ENCODE results near the gene ZNF496. TPM values are rescaled to one million over a fixed set of nuclear protein-coding genes. Genes with fewer than 3 reads are reported as not detected.

ZNF496 gene
- total RNA-seq, 2 donors from 2014 or later, result 11.7 to 15.6 TPM

DNA sequence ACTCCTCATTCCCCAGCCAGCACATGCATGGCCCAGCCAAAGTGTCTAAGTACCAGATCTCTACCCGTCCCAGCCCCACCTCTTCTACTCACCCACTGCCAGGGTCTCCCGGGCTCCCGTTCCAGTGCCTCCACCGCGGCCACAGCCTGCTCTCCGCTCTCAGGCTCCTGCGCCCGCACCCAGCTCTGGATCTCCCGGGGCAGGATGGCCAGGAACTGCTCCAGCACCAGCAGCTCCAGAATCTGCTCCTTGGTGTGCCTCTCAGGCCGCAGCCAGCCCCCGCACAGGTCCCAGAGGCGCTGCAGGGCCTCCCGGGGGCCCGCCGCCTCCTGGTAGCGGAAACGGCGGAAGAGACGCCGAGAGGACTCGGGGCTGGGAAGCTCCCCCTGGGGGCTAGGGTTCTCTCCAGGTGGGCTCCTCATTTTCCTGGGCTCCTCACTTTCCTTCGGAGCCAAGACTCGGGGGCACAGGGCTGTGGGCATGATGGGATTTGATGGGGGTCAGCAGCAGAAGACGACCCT, 2.5 kb downstream of the ZNF496 start:
- Histone ChIP-seq H3K4me1 (peaks cover 16% of the 10 kb centered on the region), H3K9me3 (no peaks in the 10 kb centered on the region), H3K9ac (ENCODE audit: low read depth in 2 of 2, low read length in 2 of 2) (no peak overlapping the region), H3K27me3 (no peaks in the 10 kb centered on the region), H3K27ac (no peak overlapping the region), H3K4me3 (no peak overlapping the region), H3K36me3 (no peaks in the 10 kb centered on the region)
- intact Hi-C loops (cut with DNase I), result no loop called here
- TF ChIP-seq, protein P1, sequence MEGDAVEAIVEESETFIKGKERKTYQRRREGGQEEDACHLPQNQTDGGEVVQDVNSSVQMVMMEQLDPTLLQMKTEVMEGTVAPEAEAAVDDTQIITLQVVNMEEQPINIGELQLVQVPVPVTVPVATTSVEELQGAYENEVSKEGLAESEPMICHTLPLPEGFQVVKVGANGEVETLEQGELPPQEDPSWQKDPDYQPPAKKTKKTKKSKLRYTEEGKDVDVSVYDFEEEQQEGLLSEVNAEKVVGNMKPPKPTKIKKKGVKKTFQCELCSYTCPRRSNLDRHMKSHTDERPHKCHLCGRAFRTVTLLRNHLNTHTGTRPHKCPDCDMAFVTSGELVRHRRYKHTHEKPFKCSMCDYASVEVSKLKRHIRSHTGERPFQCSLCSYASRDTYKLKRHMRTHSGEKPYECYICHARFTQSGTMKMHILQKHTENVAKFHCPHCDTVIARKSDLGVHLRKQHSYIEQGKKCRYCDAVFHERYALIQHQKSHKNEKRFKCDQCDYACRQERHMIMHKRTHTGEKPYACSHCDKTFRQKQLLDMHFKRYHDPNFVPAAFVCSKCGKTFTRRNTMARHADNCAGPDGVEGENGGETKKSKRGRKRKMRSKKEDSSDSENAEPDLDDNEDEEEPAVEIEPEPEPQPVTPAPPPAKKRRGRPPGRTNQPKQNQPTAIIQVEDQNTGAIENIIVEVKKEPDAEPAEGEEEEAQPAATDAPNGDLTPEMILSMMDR (IDR thresholded peaks at IDR 0.05), result no peak
- DNase-seq, result no peak

- Histone ChIP-seq H3K36me3 (no peaks in the 10 kb centered on the region), H3K9ac (ENCODE audit: low read depth in 2 of 2, low read length in 2 of 2) (no peak overlapping the region), H3K27ac (no peak overlapping the region), H3K9me3 (no peaks in the 10 kb centered on the region), H3K4me3 (no peak overlapping the region), H3K27me3 (no peaks in the 10 kb centered on the region), H3K4me1 (peaks cover 16% of the 10 kb centered on the region)
- intact Hi-C loops (cut with DNase I), result no loop called here
- DNase-seq, result no peak
- TF ChIP-seq, protein P1 (IDR thresholded peaks at IDR 0.05), result no peak
Measured at GRCh38 chr1:247328311-247328710, 3.4 kb downstream of the ZNF496 start.

GRCh38 chr1:247326411-247327130, 5.1 kb downstream of the ZNF496 start:
- Histone ChIP-seq H3K9me3 (no peaks in the 10 kb centered on the region), H3K27me3 (no peaks in the 10 kb centered on the region), H3K4me3 (no peak overlapping the region), H3K9ac (ENCODE audit: low read depth in 2 of 2, low read length in 2 of 2) (no peak overlapping the region), H3K27ac (no peak overlapping the region), H3K36me3 (no peaks in the 10 kb centered on the region), H3K4me1 (peaks cover 9% of the 10 kb centered on the region)
- TF ChIP-seq, protein P1 (IDR thresholded peaks at IDR 0.05), result no peak
- DNase-seq, result no peak
- intact Hi-C loops (cut with DNase I), result no loop called here

GRCh38 chr1:247324923-247325322, 6.7 kb downstream of the ZNF496 start:
- TF ChIP-seq, protein P1 (IDR thresholded peaks at IDR 0.05), result no peak
- intact Hi-C loops (cut with DNase I), result no loop called here
- no peak overlapping the region for H3K4me3 ChIP-seq
- H3K9ac ChIP-seq (ENCODE audit: low read depth in 2 of 2, low read length in 2 of 2), result no peak overlapping the region
- no peak for DNase-seq
- H3K27ac ChIP-seq, result no peak overlapping the region
- H3K27me3 ChIP-seq, result no peaks in the 10 kb centered on the region
- H3K36me3 ChIP-seq, result no peaks in the 10 kb centered on the region
- H3K4me1 ChIP-seq, result no peaks in the 10 kb centered on the region
- H3K9me3 ChIP-seq, result no peaks in the 10 kb centered on the region

DNA sequence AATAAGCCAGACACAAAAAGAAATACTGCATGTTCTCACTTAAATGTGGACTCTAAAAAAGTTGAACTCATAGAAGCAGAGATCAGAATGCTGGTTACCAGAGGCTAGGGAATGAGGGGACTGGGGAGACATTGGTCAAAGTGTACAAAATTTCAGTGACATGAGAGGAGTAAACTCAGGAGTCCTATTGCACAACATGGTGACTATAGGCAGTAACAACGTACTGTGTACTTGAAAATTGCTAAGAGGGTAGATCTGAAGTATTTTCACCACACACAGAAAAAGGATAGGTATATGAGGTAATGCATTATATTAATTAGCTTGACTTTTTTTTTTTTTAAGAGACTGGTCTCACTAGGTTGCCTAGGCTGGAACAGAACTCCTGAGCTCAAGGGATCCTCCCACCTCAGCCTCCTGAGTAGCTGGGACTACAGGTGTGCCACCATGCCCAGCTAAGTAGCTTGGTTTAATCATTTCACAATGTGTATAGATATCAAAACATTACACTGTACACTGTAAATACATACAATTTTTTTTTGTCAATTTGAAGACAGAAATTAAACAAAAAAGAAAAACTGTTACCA, 7.4 kb downstream of the ZNF496 start:
- H3K9me3 ChIP-seq, result no peaks in the 10 kb centered on the region
- H3K4me1 ChIP-seq, result no peaks in the 10 kb centered on the region
- no peak for DNase-seq
- H3K27ac ChIP-seq, result no peak overlapping the region
- H3K36me3 ChIP-seq, result no peaks in the 10 kb centered on the region
- no peak overlapping the region for H3K4me3 ChIP-seq
- intact Hi-C loops (cut with DNase I), result no loop called here
- H3K27me3 ChIP-seq, result no peaks in the 10 kb centered on the region
- TF ChIP-seq, protein P1 (IDR thresholded peaks at IDR 0.05), result no peak
- H3K9ac ChIP-seq (ENCODE audit: low read depth in 2 of 2, low read length in 2 of 2), result no peak overlapping the region
